ENCODE results near the gene ENDOG. TPM values are rescaled to one million over a fixed set of nuclear protein-coding genes. Genes with fewer than 3 reads are reported as not detected.

ENDOG gene
- total RNA-seq, 1 experiment from 2014 or later = 25.8 TPM

DNA sequence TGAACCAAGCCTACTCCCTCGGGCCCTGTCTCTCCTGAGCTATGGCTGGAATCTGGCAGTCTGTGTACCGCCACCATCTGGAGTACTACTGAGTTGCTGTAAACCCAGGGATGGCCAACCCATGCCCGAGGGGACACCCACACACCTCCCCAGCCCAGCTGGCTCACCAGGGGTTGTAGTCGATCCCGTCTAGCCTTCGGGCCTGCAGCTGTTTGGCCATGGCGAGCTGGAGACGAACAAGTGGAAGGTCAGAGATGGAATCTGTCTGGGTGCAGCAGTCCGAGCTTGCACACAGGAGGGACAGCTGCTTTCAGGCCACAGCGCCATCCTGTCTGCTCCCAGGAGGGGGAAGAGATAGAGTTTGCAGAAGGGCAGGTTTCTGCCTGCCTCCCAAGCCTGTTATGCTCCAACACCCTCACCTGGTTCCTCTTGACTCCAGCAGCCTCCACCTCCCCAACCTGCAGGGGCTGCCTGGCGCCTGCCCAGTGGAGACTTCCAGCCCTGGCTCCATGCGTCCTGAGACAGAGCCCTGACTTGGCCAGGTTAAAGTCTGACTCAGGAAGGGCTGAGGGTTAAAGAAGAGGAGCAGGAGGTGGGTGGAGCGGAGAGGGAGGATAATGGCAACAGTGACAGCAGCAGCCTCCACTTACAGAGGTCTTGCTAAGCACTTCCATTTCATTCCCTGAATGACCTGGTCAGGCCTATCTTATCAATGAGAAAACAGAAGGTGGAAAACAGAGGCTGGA, 27.1 kb downstream of the ENDOG start (continued):
- TF ChIP-seq, protein P1, sequence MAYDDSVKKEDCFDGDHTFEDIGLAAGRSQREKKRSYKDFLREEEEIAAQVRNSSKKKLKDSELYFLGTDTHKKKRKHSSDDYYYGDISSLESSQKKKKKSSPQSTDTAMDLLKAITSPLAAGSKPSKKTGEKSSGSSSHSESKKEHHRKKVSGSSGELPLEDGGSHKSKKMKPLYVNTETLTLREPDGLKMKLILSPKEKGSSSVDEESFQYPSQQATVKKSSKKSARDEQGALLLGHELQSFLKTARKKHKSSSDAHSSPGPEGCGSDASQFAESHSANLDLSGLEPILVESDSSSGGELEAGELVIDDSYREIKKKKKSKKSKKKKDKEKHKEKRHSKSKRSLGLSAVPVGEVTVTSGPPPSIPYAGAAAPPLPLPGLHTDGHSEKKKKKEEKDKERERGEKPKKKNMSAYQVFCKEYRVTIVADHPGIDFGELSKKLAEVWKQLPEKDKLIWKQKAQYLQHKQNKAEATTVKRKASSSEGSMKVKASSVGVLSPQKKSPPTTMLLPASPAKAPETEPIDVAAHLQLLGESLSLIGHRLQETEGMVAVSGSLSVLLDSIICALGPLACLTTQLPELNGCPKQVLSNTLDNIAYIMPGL (CRISPR knock-in tag; IDR thresholded peaks at IDR 0.05) = no peak
- TF ChIP-seq, protein P2, sequence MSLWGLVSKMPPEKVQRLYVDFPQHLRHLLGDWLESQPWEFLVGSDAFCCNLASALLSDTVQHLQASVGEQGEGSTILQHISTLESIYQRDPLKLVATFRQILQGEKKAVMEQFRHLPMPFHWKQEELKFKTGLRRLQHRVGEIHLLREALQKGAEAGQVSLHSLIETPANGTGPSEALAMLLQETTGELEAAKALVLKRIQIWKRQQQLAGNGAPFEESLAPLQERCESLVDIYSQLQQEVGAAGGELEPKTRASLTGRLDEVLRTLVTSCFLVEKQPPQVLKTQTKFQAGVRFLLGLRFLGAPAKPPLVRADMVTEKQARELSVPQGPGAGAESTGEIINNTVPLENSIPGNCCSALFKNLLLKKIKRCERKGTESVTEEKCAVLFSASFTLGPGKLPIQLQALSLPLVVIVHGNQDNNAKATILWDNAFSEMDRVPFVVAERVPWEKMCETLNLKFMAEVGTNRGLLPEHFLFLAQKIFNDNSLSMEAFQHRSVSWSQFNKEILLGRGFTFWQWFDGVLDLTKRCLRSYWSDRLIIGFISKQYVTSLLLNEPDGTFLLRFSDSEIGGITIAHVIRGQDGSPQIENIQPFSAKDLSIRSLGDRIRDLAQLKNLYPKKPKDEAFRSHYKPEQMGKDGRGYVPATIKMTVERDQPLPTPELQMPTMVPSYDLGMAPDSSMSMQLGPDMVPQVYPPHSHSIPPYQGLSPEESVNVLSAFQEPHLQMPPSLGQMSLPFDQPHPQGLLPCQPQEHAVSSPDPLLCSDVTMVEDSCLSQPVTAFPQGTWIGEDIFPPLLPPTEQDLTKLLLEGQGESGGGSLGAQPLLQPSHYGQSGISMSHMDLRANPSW (CRISPR knock-in tag; conservative IDR thresholded peaks at IDR 0.05; ENCODE audit: low read depth) = no peak
- TF ChIP-seq ELF4 (CRISPR knock-in tag; IDR thresholded peaks at IDR 0.05; ENCODE audit: low read depth) = no peak
- no peak for TF ChIP-seq NFATC4 (CRISPR knock-in tag; IDR thresholded peaks at IDR 0.05)
- TF ChIP-seq RORB (CRISPR knock-in tag; IDR thresholded peaks at IDR 0.05) = no peak
- TF ChIP-seq CBFB (CRISPR knock-in tag; IDR thresholded peaks at IDR 0.05; ENCODE audit: low read depth) = no peak
- TF ChIP-seq ZBTB21 (CRISPR knock-in tag; IDR thresholded peaks at IDR 0.05; ENCODE audit: borderline replicate concordance) = no peak
- no peak for TF ChIP-seq PRRX2 (CRISPR knock-in tag; IDR thresholded peaks at IDR 0.05)
- TF ChIP-seq, protein P3, sequence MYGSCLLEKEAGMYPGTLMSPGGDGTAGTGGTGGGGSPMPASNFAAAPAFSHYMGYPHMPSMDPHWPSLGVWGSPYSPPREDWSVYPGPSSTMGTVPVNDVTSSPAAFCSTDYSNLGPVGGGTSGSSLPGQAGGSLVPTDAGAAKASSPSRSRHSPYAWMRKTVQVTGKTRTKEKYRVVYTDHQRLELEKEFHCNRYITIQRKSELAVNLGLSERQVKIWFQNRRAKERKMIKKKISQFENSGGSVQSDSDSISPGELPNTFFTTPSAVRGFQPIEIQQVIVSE (CRISPR knock-in tag; IDR thresholded peaks at IDR 0.05; ENCODE audit: borderline replicate concordance) = no peak

GRCh38 chr9:128846680-128847030, 28.4 kb downstream of the ENDOG start:
- H3K4me1 Mint-ChIP-seq = no peaks in the 10 kb centered on the region
- TF ChIP-seq ZMAT4 (CRISPR knock-in tag; IDR thresholded peaks at IDR 0.05) (no peak), ZNF416 (CRISPR knock-in tag; IDR thresholded peaks at IDR 0.05) (no peak), SMAD4 (CRISPR knock-in tag; IDR thresholded peaks at IDR 0.05) (no peak), ZSCAN18 (CRISPR knock-in tag; IDR thresholded peaks at IDR 0.05) (no peak), ZNF532 (CRISPR knock-in tag; IDR thresholded peaks at IDR 0.05; ENCODE audit: borderline replicate concordance) (no peak), ZNF425 (CRISPR knock-in tag; conservative IDR thresholded peaks at IDR 0.05) (no peak), NFATC4 (CRISPR knock-in tag; IDR thresholded peaks at IDR 0.05) (no peak), EMX1 (CRISPR knock-in tag; IDR thresholded peaks at IDR 0.05) (no peak), IRF2 (CRISPR knock-in tag; IDR thresholded peaks at IDR 0.05; ENCODE audit: borderline replicate concordance, low read depth) (no peak), MLX (CRISPR knock-in tag; IDR thresholded peaks at IDR 0.05) (no peak)
- TF ChIP-seq, protein P4, sequence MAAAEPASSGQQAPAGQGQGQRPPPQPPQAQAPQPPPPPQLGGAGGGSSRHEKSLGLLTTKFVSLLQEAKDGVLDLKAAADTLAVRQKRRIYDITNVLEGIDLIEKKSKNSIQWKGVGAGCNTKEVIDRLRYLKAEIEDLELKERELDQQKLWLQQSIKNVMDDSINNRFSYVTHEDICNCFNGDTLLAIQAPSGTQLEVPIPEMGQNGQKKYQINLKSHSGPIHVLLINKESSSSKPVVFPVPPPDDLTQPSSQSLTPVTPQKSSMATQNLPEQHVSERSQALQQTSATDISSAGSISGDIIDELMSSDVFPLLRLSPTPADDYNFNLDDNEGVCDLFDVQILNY (CRISPR knock-in tag; IDR thresholded peaks at IDR 0.05) = no peak
- H3K9me3 Mint-ChIP-seq = peaks cover 27% of the 10 kb centered on the region
- DNase-seq (ENCODE audit: low spot score) (no peak), ATAC-seq (no peak)
- H3K4me3 Mint-ChIP-seq = no peak overlapping the region
- no peaks in the 10 kb centered on the region for H3K27me3 Mint-ChIP-seq (ENCODE audit: low read depth)
- CTCF ChIA-PET = interaction anchor here (1.4 kb wide), 1 partner anchor 82 kb away, joined by 5 read pairs; no protein-coding TSS in a partner anchor
- no peak overlapping the region for H3K27ac Mint-ChIP-seq
- POLR2A ChIA-PET = no interaction called here
- peaks cover 34% of the 10 kb centered on the region for H3K36me3 Mint-ChIP-seq

Data from WTC11 (cell line).